Fibroblast of lung (primary cell): ENCODE results near the gene B3GLCT. TPM values are rescaled to one million over a fixed set of nuclear protein-coding genes. Genes with fewer than 3 reads are reported as not detected.

Experiments used
- DNase-seq, 2 donors: peaks; one replicate each; pipeline versions ENCODE4 v3.0.0 to v3.0.0-alpha.2; 2010; ENCODE audit warnings: low read depth in 2 of 2
- H2AFZ ChIP-seq: 2 replicates; pipeline ENCODE4 v1.5.1; 2012; ENCODE audit warnings: low read length, control low read depth, inconsistent platforms
- H3K27ac ChIP-seq: 2 replicates; pipeline ENCODE4 v1.5.1; 2011; ENCODE audit warnings: low read length, control low read depth; ENCODE audit not compliant: insufficient read depth
- H3K27me3 ChIP-seq: 2 replicates; pipeline ENCODE4 v1.5.1; 2011; ENCODE audit warnings: mild to moderate bottlenecking, low read length; ENCODE audit not compliant: control insufficient read depth, insufficient read depth
- H3K36me3 ChIP-seq: 2 replicates; pipeline ENCODE4 v1.5.1; 2011; ENCODE audit warnings: low read length; ENCODE audit not compliant: control insufficient read depth, insufficient read depth
- H3K4me1 ChIP-seq: 2 replicates; pipeline ENCODE4 v1.5.1; 2011; ENCODE audit warnings: low read length; ENCODE audit not compliant: control insufficient read depth, insufficient read depth; ENCODE audit errors: extremely low read depth
- H3K4me2 ChIP-seq: 2 replicates; pipeline ENCODE4 v1.5.1; 2011; ENCODE audit warnings: low read length, control low read depth; ENCODE audit not compliant: insufficient read depth; ENCODE audit errors: extremely low read depth
- H3K4me3 ChIP-seq, 4 experiments: fragments of 200-600 bp in 1 of 4; sonication (generic) in 1 of 4; replicated peaks in 1 of 4; 2 replicates each; pipeline ENCODE4 v1.5.1; 2011 to 2016; ENCODE audit warnings: low read length in 4 of 4, low read depth in 3 of 4, mild to moderate bottlenecking in 3 of 4, control low read depth in 2 of 4, inconsistent platforms in 1 of 4, mixed read lengths in 1 of 4; ENCODE audit not compliant: insufficient read depth in 1 of 4; ENCODE audit errors: control extremely low read depth in 1 of 4
- H3K79me2 ChIP-seq: 2 replicates; pipeline ENCODE4 v1.5.1; 2012; ENCODE audit warnings: mild to moderate bottlenecking, low read length, inconsistent platforms; ENCODE audit not compliant: control insufficient read depth, insufficient read depth
- H3K9ac ChIP-seq: 2 replicates; pipeline ENCODE4 v1.5.1; 2011; ENCODE audit warnings: mild to moderate bottlenecking, low read length, control low read depth; ENCODE audit not compliant: insufficient read depth
- H3K9me3 ChIP-seq: 2 replicates; pipeline ENCODE4 v1.5.1; 2012; ENCODE audit warnings: low read depth, low read length; ENCODE audit not compliant: control insufficient read depth, insufficient read depth
- H4K20me1 ChIP-seq: 2 replicates; pipeline ENCODE4 v1.5.1; 2011; ENCODE audit warnings: low read length; ENCODE audit not compliant: control insufficient read depth, insufficient read depth; ENCODE audit errors: extremely low read depth
- CTCF ChIP-seq, 2 donors: IDR thresholded peaks in 1 of 2; conservative IDR thresholded peaks in 1 of 2; 1 replicate in 1 of 2; 2 replicates in 1 of 2; pipeline ENCODE4 v1.5.1; 2011 to 2012; ENCODE audit warnings: low read length in 2 of 2, control low read depth in 1 of 2, inconsistent platforms in 1 of 2, low read depth in 1 of 2, mild to moderate bottlenecking in 1 of 2
- EZH2 ChIP-seq: IDR thresholded peaks from 2 replicates; pipeline ENCODE4 v1.5.1; 2012; ENCODE audit warnings: low read length, control low read depth, mild to moderate bottlenecking; ENCODE audit errors: missing control alignments
- polyA plus RNA-seq, 2 donors: library from polyadenylated mRNA; depleted of rRNA in 1 of 2; stranded (reverse) in 1 of 2; unstranded in 1 of 2; fragments of >200 nt; gene quantifications; 2 replicates each; pipeline ENCODE4 v1.2.1, GENCODE V29; 2011 to 2012; ENCODE audit warnings: missing spikeins in 1 of 2
- total RNA-seq: library from RNA; depleted of rRNA; stranded (reverse); fragments of >200 nt; gene quantifications from 2 replicates; pipeline ENCODE4 v1.2.1, GENCODE V29; 2014

The B3GLCT gene
- total and polyA plus RNA-seq, 2 donors (not counting 1 experiment from before 2014, with no cell fraction given): 4.4 to 7.8 TPM

- no peak for TF ChIP-seq CTCF (conservative IDR thresholded peaks at IDR 0.05 in 1 of 2, IDR thresholded peaks at IDR 0.05 in 1 of 2; ENCODE audit: low read depth in 1 of 2, low read length in 2 of 2)
- TF ChIP-seq EZH2: no peak
- no peaks in the 10 kb centered on the region for H3K27me3 ChIP-seq
- no peaks in the 10 kb centered on the region for H3K79me2 ChIP-seq
- no peak overlapping the region for H3K4me3 ChIP-seq
- no peak overlapping the region for H3K9ac ChIP-seq
- no peak for DNase-seq
- H3K4me1 ChIP-seq: no peaks in the 10 kb centered on the region
- H2AFZ ChIP-seq: no peak overlapping the region
- no peaks in the 10 kb centered on the region for H3K36me3 ChIP-seq
- no peaks in the 10 kb centered on the region for H4K20me1 ChIP-seq
- H3K4me2 ChIP-seq: no peak overlapping the region
- H3K27ac ChIP-seq: no peak overlapping the region
- H3K9me3 ChIP-seq: no peaks in the 10 kb centered on the region
These were observed 64.4 kb downstream of the B3GLCT start for GRCh38 chr13:31264151-31264550.

GRCh38 chr13:31267126-31267784 is 67.5 kb downstream of the B3GLCT start:
- no peaks in the 10 kb centered on the region for H3K36me3 ChIP-seq
- DNase-seq: peak in 1 of 2 donors; percentile 47
- H3K9ac ChIP-seq: no peak overlapping the region
- no peak overlapping the region for H3K27ac ChIP-seq
- H3K79me2 ChIP-seq: no peaks in the 10 kb centered on the region
- H2AFZ ChIP-seq: no peak overlapping the region
- H4K20me1 ChIP-seq: no peaks in the 10 kb centered on the region
- no peaks in the 10 kb centered on the region for H3K27me3 ChIP-seq
- no peak overlapping the region for H3K4me3 ChIP-seq
- TF ChIP-seq CTCF (conservative IDR thresholded peaks at IDR 0.05 in 1 of 2, IDR thresholded peaks at IDR 0.05 in 1 of 2; ENCODE audit: low read depth in 1 of 2, low read length in 2 of 2) (no peak), EZH2 (no peak)
- H3K9me3 ChIP-seq: no peaks in the 10 kb centered on the region
- H3K4me1 ChIP-seq: no peaks in the 10 kb centered on the region
- no peak overlapping the region for H3K4me2 ChIP-seq

- no peaks in the 10 kb centered on the region for H3K9me3 ChIP-seq
- no peaks in the 10 kb centered on the region for H3K27me3 ChIP-seq
- no peaks in the 10 kb centered on the region for H4K20me1 ChIP-seq
- no peak overlapping the region for H3K4me3 ChIP-seq
- H3K79me2 ChIP-seq: no peaks in the 10 kb centered on the region
- TF ChIP-seq CTCF (conservative IDR thresholded peaks at IDR 0.05 in 1 of 2, IDR thresholded peaks at IDR 0.05 in 1 of 2; ENCODE audit: low read depth in 1 of 2, low read length in 2 of 2): no peak
- TF ChIP-seq EZH2: no peak
- H3K4me1 ChIP-seq: no peaks in the 10 kb centered on the region
- no peak overlapping the region for H3K27ac ChIP-seq
- no peak overlapping the region for H2AFZ ChIP-seq
- H3K4me2 ChIP-seq: no peak overlapping the region
- peak in 1 of 2 donors; percentile 84 for DNase-seq
- no peak overlapping the region for H3K9ac ChIP-seq
- H3K36me3 ChIP-seq: no peaks in the 10 kb centered on the region
These were observed 74.6 kb downstream of the B3GLCT start for GRCh38 chr13:31274390-31274789.
